GM21360 (cell line): ENCODE results near the gene PLS3.

Source experiments
- ATAC-seq: cut with Tn5 transposase; IDR thresholded peaks from one replicate; pipeline ENCODE4 v1.9.1; 2021; ENCODE audit warnings: mild to moderate bottlenecking, moderate library complexity; ENCODE audit not compliant: unreplicated experiment

Gene PLS3

DNA sequence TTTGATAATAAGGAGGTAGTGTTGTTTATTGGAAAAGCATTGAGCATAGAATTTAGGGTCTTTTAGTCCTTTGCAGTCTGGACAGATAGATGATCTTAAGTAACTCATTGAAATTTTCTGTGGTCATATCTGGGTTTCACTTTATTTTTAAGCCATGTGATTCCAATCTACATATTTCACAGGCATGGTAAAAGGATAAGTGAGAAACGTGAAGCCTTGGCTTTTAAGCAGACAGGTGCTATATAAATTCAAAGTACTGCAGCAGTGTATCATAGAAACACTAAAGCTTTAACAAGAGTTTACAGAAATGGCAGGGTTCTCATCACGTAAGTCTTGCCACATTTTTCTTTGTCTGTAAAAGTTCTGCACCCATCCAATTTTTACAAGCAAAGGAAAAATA, 4.9 kb downstream of the PLS3 start:
- ATAC-seq = no peak

- no peak for ATAC-seq
Observed at GRCh38 chrX:115571712-115572111, 10.7 kb downstream of the PLS3 start.

GRCh38 chrX:115573185-115573584, 12.2 kb downstream of the PLS3 start:
- ATAC-seq = no peak

- ATAC-seq = no peak
Observed at GRCh38 chrX:115576676-115577075, 15.7 kb downstream of the PLS3 start.

DNA sequence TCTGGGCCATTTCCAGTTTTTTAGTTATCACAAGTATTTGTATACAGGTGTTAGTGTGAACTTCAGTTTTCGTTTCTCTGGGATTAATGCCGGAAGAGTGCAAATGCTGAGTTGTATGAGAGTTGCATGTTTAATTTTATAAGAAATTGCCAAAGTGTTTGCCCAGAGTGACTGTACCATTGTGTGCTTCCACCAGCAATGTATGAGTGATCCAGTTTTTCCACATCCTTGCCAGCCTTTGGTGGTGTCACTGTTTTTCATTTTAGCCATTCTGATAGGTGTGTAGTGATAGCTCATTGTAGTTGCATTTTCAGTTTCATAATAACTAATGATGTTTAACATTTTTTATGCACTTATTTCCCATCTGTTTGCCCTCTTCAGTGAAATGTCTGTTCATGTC, 18.4 kb downstream of the PLS3 start:
- ATAC-seq = no peak

- no peak for ATAC-seq
Observed at GRCh38 chrX:115579786-115580294, 18.9 kb downstream of the PLS3 start.

DNA sequence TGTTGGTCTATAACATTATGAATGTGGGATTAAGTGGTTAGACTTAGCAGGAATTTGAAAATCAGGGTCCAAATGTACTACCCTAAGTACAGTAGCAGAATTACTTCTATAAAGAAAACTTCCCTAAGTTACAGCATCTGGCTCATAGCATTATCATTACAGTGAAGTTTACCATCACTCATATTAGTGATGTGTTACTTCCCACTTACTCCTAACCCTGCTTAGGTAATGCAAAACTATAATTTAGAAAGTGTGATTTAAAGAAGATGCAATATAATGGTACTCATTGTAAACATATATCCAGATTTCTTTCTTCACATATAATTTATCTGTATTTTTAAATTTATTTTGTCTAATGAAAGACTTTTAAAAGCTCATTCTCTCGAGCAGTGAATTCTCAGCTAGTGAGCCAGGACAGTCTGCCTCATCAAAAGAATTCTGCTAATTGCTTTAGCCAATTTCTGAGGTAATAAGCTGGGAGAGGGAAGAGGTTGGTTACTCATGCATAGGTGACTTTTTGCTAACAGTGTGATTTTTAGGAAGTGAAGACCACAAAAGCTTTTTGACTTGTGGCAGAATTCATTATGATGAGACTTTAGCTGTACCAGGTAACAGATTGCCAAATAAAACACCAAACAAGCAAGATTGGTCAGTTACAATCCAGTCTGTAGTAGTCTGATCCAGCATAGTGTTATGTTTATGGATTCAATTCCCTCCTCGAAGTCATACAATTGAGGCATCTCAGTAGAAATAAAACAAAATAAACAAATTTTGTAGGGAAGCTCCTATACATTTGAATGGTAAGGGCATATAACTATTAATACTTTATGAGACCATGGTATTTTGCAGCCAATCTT, 21.0 kb downstream of the PLS3 start:
- ATAC-seq = no peak

GRCh38 chrX:115582616-115583495, 21.9 kb downstream of the PLS3 start:
- ATAC-seq = no peak

GRCh38 chrX:115583496-115584004, 22.6 kb downstream of the PLS3 start:
- no peak for ATAC-seq

- no peak for ATAC-seq
Observed at GRCh38 chrX:115584696-115585095, 23.7 kb downstream of the PLS3 start.

DNA sequence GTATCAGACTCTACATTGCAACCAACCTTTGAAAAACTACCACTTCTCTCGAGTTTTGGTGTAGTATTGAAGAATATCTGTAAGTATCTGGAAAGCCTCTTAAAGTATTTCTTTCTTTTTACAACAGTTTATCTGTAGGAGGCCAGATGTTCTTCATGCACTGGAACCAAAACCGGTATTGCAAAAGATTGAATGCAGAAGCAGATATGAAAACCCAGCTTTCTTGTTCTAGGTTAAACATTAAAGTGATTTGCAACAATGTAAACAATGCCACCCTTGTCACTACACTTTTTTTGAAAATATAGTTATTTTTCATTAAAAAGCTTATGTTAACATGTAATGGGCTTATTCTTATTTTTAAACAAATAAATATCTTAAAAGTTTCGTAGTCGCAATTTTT, 27.2 kb downstream of the PLS3 start:
- no peak for ATAC-seq

- ATAC-seq = no peak
Observed at GRCh38 chrX:115589419-115589818, 28.4 kb downstream of the PLS3 start.

DNA sequence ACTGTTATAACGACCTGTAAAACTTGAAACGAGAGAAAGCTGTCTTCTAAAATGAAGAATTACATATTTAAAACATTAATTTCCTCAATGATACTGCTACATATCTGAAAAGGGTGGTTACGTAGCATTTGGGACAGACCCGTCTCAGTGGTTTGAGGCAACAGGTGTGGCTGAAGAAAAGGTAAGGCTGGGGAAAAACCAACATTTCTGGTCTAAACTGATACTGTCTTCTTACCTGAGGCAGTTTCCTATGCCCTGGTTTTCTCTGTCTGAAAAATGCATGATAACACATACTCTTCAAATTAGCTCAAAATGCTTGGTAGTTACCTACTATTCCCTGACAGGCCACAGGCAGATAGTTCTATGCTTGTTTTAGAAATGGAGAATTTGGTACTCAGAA, 30.4 kb downstream of the PLS3 start:
- ATAC-seq = no peak

DNA sequence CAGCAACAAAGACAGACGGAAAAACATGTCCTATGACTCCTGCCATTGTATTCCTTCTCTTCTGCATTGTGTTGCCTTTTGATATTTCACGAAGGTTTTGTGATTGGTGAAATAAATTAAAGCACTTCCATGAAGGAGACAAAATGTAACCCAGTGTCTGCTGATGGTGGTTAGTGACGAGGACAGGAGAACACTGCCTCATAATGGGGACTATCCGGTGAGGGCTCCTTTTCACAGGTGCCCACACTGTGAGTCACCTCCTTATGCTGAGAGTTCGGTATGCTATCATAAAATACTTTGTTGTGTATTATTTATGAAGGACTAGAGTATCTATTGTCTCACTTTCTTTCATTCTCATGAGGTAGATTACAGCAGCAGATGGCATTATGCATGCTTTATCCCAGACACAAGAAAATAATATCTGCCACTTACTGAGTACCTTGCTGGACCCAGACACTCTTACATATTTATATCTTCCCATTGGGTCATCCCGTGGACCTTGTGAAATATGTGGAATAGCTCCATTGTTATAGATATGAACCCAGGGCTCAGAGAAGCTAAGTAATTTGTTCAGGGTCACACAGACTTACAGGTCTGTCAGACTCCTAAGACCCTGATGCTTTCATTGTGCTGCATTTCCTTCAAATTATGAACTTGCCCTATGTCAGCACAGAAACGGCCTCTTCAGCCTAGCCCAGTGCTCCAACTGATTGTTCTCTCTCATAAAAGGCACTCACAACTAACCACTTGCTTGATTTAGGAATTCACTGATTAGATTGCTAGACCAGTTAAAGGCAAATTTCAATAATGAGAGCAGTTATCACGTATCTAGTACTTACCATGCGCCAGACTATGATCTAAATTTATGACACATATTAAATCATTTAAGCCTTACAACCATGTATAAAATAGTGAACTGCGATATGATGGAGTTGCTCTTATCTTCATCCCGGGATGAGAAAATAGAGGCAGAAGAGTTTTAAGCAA, 31.2 kb downstream of the PLS3 start:
- no peak for ATAC-seq

GRCh38 chrX:115592997-115593734, 32.2 kb downstream of the PLS3 start:
- ATAC-seq = no peak

GRCh38 chrX:115595049-115595448, 34.1 kb downstream of the PLS3 start:
- ATAC-seq = no peak

- no peak for ATAC-seq
Observed at GRCh38 chrX:115598556-115598955, 37.6 kb downstream of the PLS3 start.

DNA sequence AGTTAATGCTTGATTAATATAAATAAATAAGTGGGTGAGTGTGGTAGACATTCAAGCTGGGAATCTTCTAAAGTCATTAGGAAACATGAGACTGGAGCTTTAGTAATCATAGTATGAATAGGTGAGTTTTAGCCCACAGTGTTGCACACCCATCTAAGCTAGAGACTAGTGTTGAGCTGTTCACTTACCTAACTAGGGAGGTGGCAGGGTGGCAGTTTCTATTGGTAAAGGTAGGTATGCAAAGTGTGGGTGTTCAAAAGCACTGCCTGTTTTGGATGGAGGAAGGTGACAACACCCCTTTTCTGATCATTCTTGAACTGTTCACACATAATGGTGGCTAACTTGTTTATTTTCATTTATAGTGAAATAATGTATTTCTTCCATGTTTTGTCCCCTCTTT, 41.3 kb downstream of the PLS3 start:
- no peak for ATAC-seq

- no peak for ATAC-seq
Observed at GRCh38 chrX:115602729-115603389, 41.9 kb downstream of the PLS3 start.
